Upper lobe of right lung (tissue), 1 donor: ENCODE measurements around the gene UCKL1. TPM values are rescaled to one million over a fixed set of nuclear protein-coding genes. Genes with fewer than 3 reads are reported as not detected.
A peak's percentile ranks its signal among the peaks of the same experiment; 100 is the strongest.
"Not testable (repeated sequence)": the region's sequence is repeated elsewhere in the genome, so short reads cannot be mapped to it uniquely, and the experiment has no call there.

Experiments used
- ATAC-seq: fragments of 200-7000 bp; cut with Tn5 transposase; one replicate; pipeline ENCODE4 v1.9.1; 2020; ENCODE audit warnings: mild to moderate bottlenecking, moderate library complexity
- DNase-seq: peaks from one replicate; pipeline ENCODE4 v3.0.0-alpha.2; 2020
- H3K27ac ChIP-seq: fragments of 200-600 bp; one replicate; pipeline ENCODE4 v1.8.0; 2022
- H3K27me3 ChIP-seq: fragments of 200-600 bp; one replicate; pipeline ENCODE4 v1.8.0; 2022; ENCODE audit warnings: mild to moderate bottlenecking
- H3K36me3 ChIP-seq: fragments of 200-600 bp; one replicate; pipeline ENCODE4 v1.8.0; 2022
- H3K4me1 ChIP-seq: fragments of 200-600 bp; one replicate; pipeline ENCODE4 v1.8.0; 2022
- H3K4me3 ChIP-seq: fragments of 200-600 bp; one replicate; pipeline ENCODE4 v1.8.0; 2022; ENCODE audit warnings: mild to moderate bottlenecking
- H3K9me3 ChIP-seq: fragments of 200-600 bp; one replicate; pipeline ENCODE4 v1.8.0; 2022
- intact Hi-C: fragments of 100-400 bp; cut with DNase I; formaldehyde crosslinking; loops from one replicate; pipeline ENCODE4 v1.11.0; 2022
- total RNA-seq: library from RNA; stranded (reverse); fragmentation: NEBNext Ultra II Directional; extraction: Animal tissue kit (Norgen Biotek cat#: 25700); gene quantifications from one replicate; pipeline ENCODE4 v1.2.1, GENCODE V29; 2021
- TF ChIP-seq, protein P1 (sequence below): fragments of 200-600 bp; IDR thresholded peaks from one replicate; pipeline ENCODE4 v1.8.0; 2022; ENCODE audit warnings: antibody characterized with exemption
- donor health status: DM: no; HTN: yes; CAD: no; lungs with severe emphysema.

Gene UCKL1
- total RNA-seq, 1 donor from 2014 or later, result 38.9 TPM

- Histone ChIP-seq H3K4me3 (no peak overlapping the region), H3K36me3 (peaks cover 19% of the 10 kb centered on the region), H3K27me3 (no peaks in the 10 kb centered on the region), H3K27ac (no peak overlapping the region), H3K4me1 (no peaks in the 10 kb centered on the region), H3K9me3 (no peaks in the 10 kb centered on the region)
- intact Hi-C loops, result no loop called here
- DNase-seq (no peak), ATAC-seq (no peak)
- TF ChIP-seq, protein P1, sequence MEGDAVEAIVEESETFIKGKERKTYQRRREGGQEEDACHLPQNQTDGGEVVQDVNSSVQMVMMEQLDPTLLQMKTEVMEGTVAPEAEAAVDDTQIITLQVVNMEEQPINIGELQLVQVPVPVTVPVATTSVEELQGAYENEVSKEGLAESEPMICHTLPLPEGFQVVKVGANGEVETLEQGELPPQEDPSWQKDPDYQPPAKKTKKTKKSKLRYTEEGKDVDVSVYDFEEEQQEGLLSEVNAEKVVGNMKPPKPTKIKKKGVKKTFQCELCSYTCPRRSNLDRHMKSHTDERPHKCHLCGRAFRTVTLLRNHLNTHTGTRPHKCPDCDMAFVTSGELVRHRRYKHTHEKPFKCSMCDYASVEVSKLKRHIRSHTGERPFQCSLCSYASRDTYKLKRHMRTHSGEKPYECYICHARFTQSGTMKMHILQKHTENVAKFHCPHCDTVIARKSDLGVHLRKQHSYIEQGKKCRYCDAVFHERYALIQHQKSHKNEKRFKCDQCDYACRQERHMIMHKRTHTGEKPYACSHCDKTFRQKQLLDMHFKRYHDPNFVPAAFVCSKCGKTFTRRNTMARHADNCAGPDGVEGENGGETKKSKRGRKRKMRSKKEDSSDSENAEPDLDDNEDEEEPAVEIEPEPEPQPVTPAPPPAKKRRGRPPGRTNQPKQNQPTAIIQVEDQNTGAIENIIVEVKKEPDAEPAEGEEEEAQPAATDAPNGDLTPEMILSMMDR, result no peak
Observed at GRCh38 chr20:63917811-63918210, 38.4 kb downstream of the UCKL1 start.

- H3K27me3 ChIP-seq, intact Hi-C loops: not testable (repeated sequence)
Observed at GRCh38 chr20:63916371-63916939, 39.8 kb downstream of the UCKL1 start.

GRCh38 chr20:63915471-63915870 is 40.7 kb downstream of the UCKL1 start:
- peaks cover 9% of the 10 kb centered on the region for H3K4me1 ChIP-seq
- no peaks in the 10 kb centered on the region for H3K27me3 ChIP-seq
- TF ChIP-seq, protein P1, result no peak
- DNase-seq (no peak), ATAC-seq (peak; percentile 76)
- H3K4me3 ChIP-seq, result no peak overlapping the region
- H3K27ac ChIP-seq, result no peak overlapping the region
- peaks cover 19% of the 10 kb centered on the region for H3K36me3 ChIP-seq
- intact Hi-C loops, result no loop called here
- no peaks in the 10 kb centered on the region for H3K9me3 ChIP-seq

More at GRCh38 chr20:63916371-63916939, 39.8 kb downstream of the UCKL1 start:
- DNase-seq, H3K9me3 ChIP-seq, H3K4me1 ChIP-seq, H3K4me3 ChIP-seq, ATAC-seq, H3K27ac ChIP-seq: not testable (repeated sequence)
- peaks cover 19% of the 10 kb centered on the region for H3K36me3 ChIP-seq

DNA sequence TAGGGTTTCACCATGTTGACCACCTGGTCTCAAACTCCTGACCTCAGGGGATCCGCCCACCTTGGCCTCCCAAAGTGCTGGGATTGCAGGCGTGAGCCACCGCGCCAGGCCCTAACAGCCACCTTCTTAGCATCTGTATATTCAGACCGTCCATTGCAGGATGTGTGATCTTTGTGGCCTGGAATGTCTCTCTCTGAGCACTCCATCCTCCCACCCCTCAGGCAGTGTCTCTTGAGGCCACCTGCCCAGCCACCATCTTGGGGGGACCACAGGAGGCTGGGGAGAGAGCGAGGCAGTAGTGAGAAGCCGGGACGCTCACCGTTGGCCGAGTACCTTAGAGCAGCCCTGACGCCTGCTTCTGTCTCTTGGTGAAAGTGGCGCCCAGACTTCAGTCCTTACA is 42.4 kb downstream of the UCKL1 start:
- Histone ChIP-seq H3K4me1 (peaks cover 9% of the 10 kb centered on the region), H3K27ac (no peak overlapping the region), H3K36me3 (peaks cover 15% of the 10 kb centered on the region), H3K9me3 (no peaks in the 10 kb centered on the region), H3K27me3 (no peaks in the 10 kb centered on the region), H3K4me3 (no peak overlapping the region)
- TF ChIP-seq, protein P1, result no peak
- ATAC-seq (no peak), DNase-seq (no peak)
- intact Hi-C loops, result no loop called here

DNA sequence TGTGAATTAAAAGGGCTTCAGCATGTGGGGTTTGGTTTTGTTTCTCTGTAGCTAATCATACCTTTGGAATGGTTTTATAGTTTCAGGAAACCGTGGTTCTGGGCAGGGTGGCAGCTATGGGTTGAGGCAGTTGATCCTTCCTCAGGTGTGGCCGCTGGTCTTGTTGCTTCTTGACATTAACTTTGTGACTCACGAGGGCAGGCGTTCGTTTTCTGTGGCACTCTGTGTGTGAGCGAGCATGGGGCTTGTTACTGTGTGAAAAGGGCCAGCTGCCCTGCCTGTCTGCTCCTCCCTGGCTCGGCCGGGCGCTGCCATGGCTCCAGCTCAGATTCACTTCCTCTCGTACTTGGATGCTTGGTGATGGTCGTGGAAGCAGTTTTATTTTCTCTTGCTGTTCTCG is 45.0 kb downstream of the UCKL1 start:
- intact Hi-C loops, result no loop called here
- DNase-seq (no peak), ATAC-seq (peak; percentile 56)
- peaks cover 9% of the 10 kb centered on the region for H3K4me1 ChIP-seq
- TF ChIP-seq, protein P1, result no peak
- H3K36me3 ChIP-seq, result no peaks in the 10 kb centered on the region
- no peak overlapping the region for H3K4me3 ChIP-seq
- no peaks in the 10 kb centered on the region for H3K27me3 ChIP-seq
- no peaks in the 10 kb centered on the region for H3K9me3 ChIP-seq
- no peak overlapping the region for H3K27ac ChIP-seq

- ATAC-seq (no peak), DNase-seq (no peak)
- Histone ChIP-seq H3K36me3 (no peaks in the 10 kb centered on the region), H3K4me3 (no peak overlapping the region), H3K27me3 (no peaks in the 10 kb centered on the region), H3K27ac (no peak overlapping the region), H3K4me1 (peaks cover 9% of the 10 kb centered on the region), H3K9me3 (no peaks in the 10 kb centered on the region)
- TF ChIP-seq, protein P1, result no peak
- intact Hi-C loops, result no loop called here
Observed at GRCh38 chr20:63908008-63908682, 48.1 kb downstream of the UCKL1 start.
